Ovary (tissue), 3 donors: ENCODE measurements around the gene FGF12.

Experiments used
- CTCF ChIP-seq, 3 donors: fragments of 450-650 bp in 2 of 3; fragments of 200-600 bp in 1 of 3; IDR thresholded peaks; one replicate each; pipeline versions ENCODE4 v1.5.1 to v1.8.0; 2016 to 2022; ENCODE audit warnings: antibody characterized with exemption in 3 of 3, mild to moderate bottlenecking in 1 of 3
- EP300 ChIP-seq: sonication (generic); formaldehyde crosslinking; IDR thresholded peaks from one replicate; pipeline ENCODE4 v1.6.1; 2017; ENCODE audit warnings: antibody characterized with exemption
- POLR2A ChIP-seq: fragments of 450-650 bp; IDR thresholded peaks from one replicate; pipeline ENCODE4 v1.6.1; 2017; ENCODE audit warnings: antibody characterized with exemption, mild to moderate bottlenecking, moderate library complexity
- donor health status: DM: no; HTN: no; CAD: no.

DNA sequence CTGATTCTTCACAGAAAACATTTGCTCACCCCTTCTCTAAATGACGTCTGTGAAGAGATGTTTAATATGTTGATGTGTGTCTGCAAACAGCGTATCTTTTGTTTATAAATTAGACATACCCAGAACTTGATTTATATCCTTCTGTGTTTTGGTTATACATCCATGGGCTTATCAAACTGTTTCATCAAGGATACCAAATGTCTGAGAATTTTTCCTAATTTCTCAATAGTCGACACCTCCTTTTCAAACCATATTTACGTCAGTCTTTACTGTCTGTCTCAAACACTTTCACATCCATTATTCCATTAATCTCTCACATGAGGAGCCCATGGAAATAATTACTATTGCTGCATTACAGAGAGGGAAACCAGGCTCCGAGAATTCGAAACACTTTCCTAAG, 85.4 kb downstream of the FGF12 start:
- TF ChIP-seq CTCF (IDR thresholded peaks at IDR 0.05) = no peak
- no peak for TF ChIP-seq POLR2A
- TF ChIP-seq EP300 = no peak
